CD14-positive monocyte (primary cell): ENCODE measurements around the gene KMT2C. TPM values are rescaled to one million over a fixed set of nuclear protein-coding genes. Genes with fewer than 3 reads are reported as not detected.
"Not testable (repeated sequence)": the region's sequence is repeated elsewhere in the genome, so short reads cannot be mapped to it uniquely, and the experiment has no call there.

Source experiments
- DNase-seq, 3 donors: peaks; one replicate each; pipeline ENCODE4 v3.0.0-alpha.2; 2011 to 2022
- H2AFZ ChIP-seq: 2 replicates; pipeline ENCODE4 v1.6.0; 2012; ENCODE audit warnings: mild to moderate bottlenecking, low read depth, low read length, inconsistent platforms; ENCODE audit not compliant: insufficient read depth, poor library complexity, severe bottlenecking
- H3K27ac ChIP-seq, 2 donors: 1 replicate in 1 of 2; 2 replicates in 1 of 2; pipeline ENCODE4 v1.5.1; 2012 to 2013; ENCODE audit warnings: low read length in 2 of 2, control low read depth in 1 of 2, inconsistent platforms in 1 of 2, low read depth in 1 of 2, mild to moderate bottlenecking in 1 of 2
- H3K27me3 ChIP-seq, 2 donors: one replicate each; pipeline versions ENCODE4 v1.6.0 to v1.6.1; 2011 to 2013; ENCODE audit warnings: low read length in 2 of 2; ENCODE audit not compliant: control insufficient read depth in 2 of 2, insufficient read depth in 2 of 2
- H3K36me3 ChIP-seq, 2 donors: replicated peaks in 1 of 2; 1 replicate in 1 of 2; 2 replicates in 1 of 2; pipeline versions ENCODE4 v1.5.1 to v1.6.1; 2012 to 2013; ENCODE audit warnings: low read length in 2 of 2, control low read depth in 1 of 2, inconsistent platforms in 1 of 2, mild to moderate bottlenecking in 1 of 2; ENCODE audit not compliant: insufficient read depth in 2 of 2, control insufficient read depth in 1 of 2
- H3K4me1 ChIP-seq, 2 donors: 1 replicate in 1 of 2; 2 replicates in 1 of 2; pipeline versions ENCODE4 v1.5.1 to v1.6.1; 2012 to 2013; ENCODE audit warnings: low read length in 2 of 2, control low read depth in 1 of 2, inconsistent platforms in 1 of 2, mild to moderate bottlenecking in 1 of 2, moderate library complexity in 1 of 2; ENCODE audit not compliant: insufficient read depth in 2 of 2, control insufficient read depth in 1 of 2
- H3K4me2 ChIP-seq: replicated peaks from 2 replicates; pipeline ENCODE3; 2012; ENCODE audit warnings: low read length, moderate library complexity, mild to moderate bottlenecking; ENCODE audit not compliant: poor library complexity, severe bottlenecking; ENCODE audit errors: extremely low read depth
- H3K4me3 ChIP-seq, 3 experiments: fragments of 200-600 bp in 1 of 3; sonication (generic) in 1 of 3; replicated peaks in 1 of 3; 1 replicate in 2 of 3; 2 replicates in 1 of 3; pipeline ENCODE4 v1.5.1; 2011 to 2013; ENCODE audit warnings: low read length in 3 of 3, mild to moderate bottlenecking in 3 of 3, control low read depth in 2 of 3, low read depth in 2 of 3, inconsistent platforms in 1 of 3, moderate library complexity in 1 of 3
- H3K79me2 ChIP-seq: 2 replicates; pipeline ENCODE4 v1.6.0; 2012; ENCODE audit warnings: mild to moderate bottlenecking, control low read depth, inconsistent platforms, low read length, moderate library complexity; ENCODE audit not compliant: insufficient read depth
- H3K9ac ChIP-seq: 2 replicates; pipeline ENCODE4 v1.6.0; 2017; ENCODE audit warnings: low read length, mild to moderate bottlenecking; ENCODE audit not compliant: insufficient read depth, poor library complexity, severe bottlenecking
- H3K9me3 ChIP-seq, 2 donors: replicated peaks in 1 of 2; 1 replicate in 1 of 2; 2 replicates in 1 of 2; pipeline versions ENCODE4 v1.5.1 to v1.6.1; 2012 to 2013; ENCODE audit warnings: low read length in 2 of 2, control low read depth in 1 of 2; ENCODE audit not compliant: control insufficient read depth in 1 of 2, insufficient read depth in 1 of 2
- H4K20me1 ChIP-seq: 2 replicates; pipeline ENCODE4 v1.6.0; 2012; ENCODE audit warnings: mild to moderate bottlenecking, low read length, control low read depth, moderate library complexity; ENCODE audit not compliant: insufficient read depth
- H3K27ac Mint-ChIP-seq, 7 donors: one replicate each; pipeline ENCODE4 v1.8.0; 2020; ENCODE audit warnings: mild to moderate bottlenecking in 7 of 7, mixed read lengths in 7 of 7, moderate library complexity in 6 of 7, inconsistent platforms in 2 of 7
- H3K27me3 Mint-ChIP-seq, 3 donors: one replicate each; pipeline ENCODE4 v1.8.0; 2021 to 2022; ENCODE audit warnings: low read depth in 3 of 3, mild to moderate bottlenecking in 3 of 3, mixed read lengths in 3 of 3, moderate library complexity in 3 of 3, inconsistent platforms in 1 of 3
- H3K36me3 Mint-ChIP-seq, 2 donors: one replicate each; pipeline ENCODE4 v1.8.0; 2020; ENCODE audit warnings: mixed read lengths in 2 of 2, inconsistent platforms in 1 of 2, mild to moderate bottlenecking in 1 of 2
- H3K4me1 Mint-ChIP-seq: one replicate; pipeline ENCODE4 v1.8.0; 2020; ENCODE audit warnings: mild to moderate bottlenecking, mixed read lengths
- H3K4me3 Mint-ChIP-seq, 2 donors: one replicate each; pipeline ENCODE4 v1.8.0; 2020; ENCODE audit warnings: mild to moderate bottlenecking in 2 of 2, mixed read lengths in 2 of 2, moderate library complexity in 1 of 2
- H3K9me3 Mint-ChIP-seq, 7 donors: one replicate each; pipeline ENCODE4 v1.8.0; 2020 to 2022; ENCODE audit warnings: mixed read lengths in 7 of 7, mild to moderate bottlenecking in 6 of 7, moderate library complexity in 6 of 7, inconsistent platforms in 2 of 7
- CTCF ChIP-seq: fragments of 200-600 bp; IDR thresholded peaks from one replicate; pipeline ENCODE4 v1.8.0; 2022; ENCODE audit warnings: antibody characterized with exemption, mild to moderate bottlenecking
- WGBS: methylation state at CpG from one replicate; pipeline ENCODE4 v1.1.5; 2013; ENCODE audit warnings: missing lambda C conversion rate; ENCODE audit not compliant: insufficient coverage; 5-methylcytosine and 5-hydroxymethylcytosine counted together
- intact Hi-C, 2 donors: fragments of 100-400 bp; cut with micrococcal nuclease; formaldehyde crosslinking; loops; one replicate each; pipeline versions ENCODE4 v1.15.0 to v1.15.1; 2023
- polyA plus RNA-seq, 3 donors: library from polyadenylated mRNA; depleted of rRNA in 1 of 3; unstranded in 2 of 3; stranded (reverse) in 1 of 3; fragments of 300-500 nt in 2 of 3; fragments of >200 nt in 1 of 3; fragmentation: Illumina TruSeq in 2 of 3; gene quantifications; 1 replicate in 2 of 3; 2 replicates in 1 of 3; pipeline ENCODE4 v1.2.3, GENCODE V29; 2012 to 2021

Gene KMT2C
- polyA plus RNA-seq, 3 donors: 4.5 to 26.1 (median 7.3) TPM

- TF ChIP-seq CTCF: peak; percentile 41
- H3K9me3 Mint-ChIP-seq, H2AFZ ChIP-seq, H3K9me3 ChIP-seq, H3K36me3 ChIP-seq, H3K27me3 ChIP-seq, H3K27me3 Mint-ChIP-seq: not testable (repeated sequence)
- Histone ChIP-seq H3K27ac (peak overlapping the region; percentile 71 to 79), H3K9ac (peak overlapping the region; percentile 82), H3K4me3 (peak overlapping the region; percentile 83 to 95 (median 90)), H3K4me2 (peak overlapping the region; percentile 76), H3K4me1 (peaks cover 12 to 38% of the 10 kb centered on the region in 2 donors), H4K20me1 (peaks cover 60% of the 10 kb centered on the region), H3K79me2 (peaks cover 67% of the 10 kb centered on the region)
- H3K4me1 Mint-ChIP-seq: peaks cover 42% of the 10 kb centered on the region
- peaks cover 0 to 10% of the 10 kb centered on the region in 2 donors for H3K36me3 Mint-ChIP-seq
- peak; percentile 34 to 60 (median 54) for DNase-seq
- 11% methylated on average over 2 of the region's 15 CpGs for WGBS
- H3K27ac Mint-ChIP-seq: peak overlapping the region; percentile 82 to 94 (median 92)
- peak overlapping the region; percentile 92 to 94 for H3K4me3 Mint-ChIP-seq
- intact Hi-C loops: loop anchor here in 1 of 2 donors (1.0 kb wide), 1 partner anchor 29 kb away; no protein-coding TSS in a partner anchor
Measured at GRCh38 chr7:152433721-152434490, 1.9 kb downstream of the KMT2C start.

- H3K27me3 Mint-ChIP-seq, H2AFZ ChIP-seq, H3K9ac ChIP-seq, H3K36me3 ChIP-seq, H3K27me3 ChIP-seq, H3K4me2 ChIP-seq, H3K27ac ChIP-seq, intact Hi-C loops, H3K9me3 ChIP-seq, DNase-seq, H3K9me3 Mint-ChIP-seq: not testable (repeated sequence)
- 100% methylated on average over 2 of the region's 10 CpGs for WGBS
- H3K27ac Mint-ChIP-seq: peak overlapping the region in 3 of 7 donors; percentile 31 to 46 (median 32)
- peaks cover 0 to 10% of the 10 kb centered on the region in 2 donors for H3K36me3 Mint-ChIP-seq
- peaks cover 72% of the 10 kb centered on the region for H4K20me1 ChIP-seq
- H3K4me3 Mint-ChIP-seq: peak overlapping the region; percentile 49 to 94
- H3K4me1 ChIP-seq: peaks cover 16 to 46% of the 10 kb centered on the region in 2 donors
- peaks cover 47% of the 10 kb centered on the region for H3K4me1 Mint-ChIP-seq
- peak overlapping the region in 1 of 3 experiments; percentile 90 for H3K4me3 ChIP-seq
- peaks cover 79% of the 10 kb centered on the region for H3K79me2 ChIP-seq
Measured at GRCh38 chr7:152432735-152433134, 3.1 kb downstream of the KMT2C start.
